RWPE2 (cell line): ENCODE results near the gene EFCAB3.

Experiments used
- ATAC-seq: fragments of 200-7000 bp; cut with Tn5 transposase; 3 replicates; pipeline ENCODE4 v1.9.1; 2021; ENCODE audit warnings: low read depth
- DNase-seq: peaks from one replicate; pipeline ENCODE4 v3.0.0-alpha.2; 2020; ENCODE audit warnings: low spot score
- H3K27ac ChIP-seq: fragments of 450-650 bp; 2 replicates; pipeline ENCODE4 v1.5.1; 2017; ENCODE audit warnings: mild to moderate bottlenecking; ENCODE audit not compliant: poor library complexity, severe bottlenecking
- H3K27me3 ChIP-seq: fragments of 250-450 bp; sonication (Bioruptor Pico); 2 replicates; pipeline ENCODE4 v1.5.1; 2021; ENCODE audit warnings: mild to moderate bottlenecking, moderate library complexity; ENCODE audit not compliant: insufficient read depth, poor library complexity, severe bottlenecking
- H3K36me3 ChIP-seq: fragments of 250-450 bp; sonication (Bioruptor Pico); 2 replicates; pipeline ENCODE4 v1.5.1; 2020; ENCODE audit warnings: low read depth, mild to moderate bottlenecking, moderate library complexity
- H3K4me1 ChIP-seq: fragments of 250-450 bp; sonication (Bioruptor Pico); 2 replicates; pipeline ENCODE4 v1.5.1; 2021; ENCODE audit warnings: mild to moderate bottlenecking, moderate library complexity; ENCODE audit not compliant: insufficient read depth, poor library complexity, severe bottlenecking
- H3K4me3 ChIP-seq: fragments of 250-450 bp; sonication (Bioruptor Pico); 2 replicates; pipeline ENCODE4 v1.5.1; 2021; ENCODE audit warnings: mild to moderate bottlenecking, moderate library complexity; ENCODE audit not compliant: severe bottlenecking
- H3K9me3 ChIP-seq: fragments of 250-450 bp; sonication (Bioruptor Pico); 2 replicates; pipeline ENCODE4 v1.5.1; 2021; ENCODE audit warnings: mild to moderate bottlenecking, moderate library complexity; ENCODE audit not compliant: severe bottlenecking
- CTCF ChIP-seq: fragments of 450-650 bp; IDR thresholded peaks from one replicate; pipeline ENCODE4 v1.5.1; 2017; ENCODE audit warnings: mild to moderate bottlenecking, moderate library complexity; ENCODE audit not compliant: poor library complexity, severe bottlenecking

Gene EFCAB3

GRCh38 chr17:62380253-62380652 lies at the start of gene EFCAB3:
TSS of gene EFCAB3 (plus strand) at chr17:62380553. CDS start at chr17:62382980, 2,427 bp downstream.
- H3K4me3 ChIP-seq = no peak within 1 kb of the TSS
- no peak for TF ChIP-seq CTCF
- H3K9me3 ChIP-seq = no peaks in the 10 kb centered on the region
- H3K4me1 ChIP-seq = no peaks in the 10 kb centered on the region
- H3K36me3 ChIP-seq = no peaks in the 10 kb centered on the region
- H3K27me3 ChIP-seq = peaks cover 47% of the 10 kb centered on the region
- DNase-seq (no peak), ATAC-seq (no peak)
- H3K27ac ChIP-seq = no peak within 1 kb of the TSS

GRCh38 chr17:62336527-62336926 lies 43.8 kb upstream of the EFCAB3 start:
- ATAC-seq (no peak), DNase-seq (no peak)

GRCh38 chr17:62343764-62344270 lies 36.5 kb upstream of the EFCAB3 start:
- ATAC-seq (no peak), DNase-seq (no peak)
- Histone ChIP-seq H3K4me3 (no peak overlapping the region), H3K36me3 (no peaks in the 10 kb centered on the region), H3K27ac (no peak overlapping the region), H3K4me1 (no peaks in the 10 kb centered on the region), H3K9me3 (no peaks in the 10 kb centered on the region), H3K27me3 (peaks cover 22% of the 10 kb centered on the region)
- TF ChIP-seq CTCF = no peak

More at GRCh38 chr17:62336527-62336926, 43.8 kb upstream of the EFCAB3 start:
- no peak overlapping the region for H3K4me3 ChIP-seq
- no peaks in the 10 kb centered on the region for H3K36me3 ChIP-seq
- no peaks in the 10 kb centered on the region for H3K4me1 ChIP-seq
- H3K27me3 ChIP-seq = no peaks in the 10 kb centered on the region
- no peak for TF ChIP-seq CTCF
- no peak overlapping the region for H3K27ac ChIP-seq
- H3K9me3 ChIP-seq = no peaks in the 10 kb centered on the region

- Histone ChIP-seq H3K36me3 (no peaks in the 10 kb centered on the region), H3K9me3 (peaks cover 3% of the 10 kb centered on the region), H3K27me3 (peaks cover 48% of the 10 kb centered on the region), H3K4me1 (no peaks in the 10 kb centered on the region), H3K27ac (no peak overlapping the region), H3K4me3 (no peak overlapping the region)
- TF ChIP-seq CTCF = no peak
- no peak for ATAC-seq
- no peak for DNase-seq
These were observed 29.2 kb upstream of the EFCAB3 start for GRCh38 chr17:62351176-62351575.

GRCh38 chr17:62366191-62366590 lies 14.2 kb upstream of the EFCAB3 start:
- Histone ChIP-seq H3K4me1 (no peaks in the 10 kb centered on the region), H3K27me3 (peaks cover 8% of the 10 kb centered on the region), H3K9me3 (no peaks in the 10 kb centered on the region), H3K36me3 (no peaks in the 10 kb centered on the region), H3K27ac (no peak overlapping the region), H3K4me3 (no peak overlapping the region)
- no peak for TF ChIP-seq CTCF
- ATAC-seq (no peak), DNase-seq (no peak)
